ENCODE data around the gene TAS1R1.
"Not testable (repeated sequence)": the region's sequence is repeated elsewhere in the genome, so short reads cannot be mapped to it uniquely, and the experiment has no call there.

Gene TAS1R1

GRCh38 chr1:6588128-6588892 lies 33.2 kb downstream of the TAS1R1 start:
- no peak for DNase-seq (ENCODE audit: low read depth in 3 of 3, low spot score in 1 of 3)

DNA sequence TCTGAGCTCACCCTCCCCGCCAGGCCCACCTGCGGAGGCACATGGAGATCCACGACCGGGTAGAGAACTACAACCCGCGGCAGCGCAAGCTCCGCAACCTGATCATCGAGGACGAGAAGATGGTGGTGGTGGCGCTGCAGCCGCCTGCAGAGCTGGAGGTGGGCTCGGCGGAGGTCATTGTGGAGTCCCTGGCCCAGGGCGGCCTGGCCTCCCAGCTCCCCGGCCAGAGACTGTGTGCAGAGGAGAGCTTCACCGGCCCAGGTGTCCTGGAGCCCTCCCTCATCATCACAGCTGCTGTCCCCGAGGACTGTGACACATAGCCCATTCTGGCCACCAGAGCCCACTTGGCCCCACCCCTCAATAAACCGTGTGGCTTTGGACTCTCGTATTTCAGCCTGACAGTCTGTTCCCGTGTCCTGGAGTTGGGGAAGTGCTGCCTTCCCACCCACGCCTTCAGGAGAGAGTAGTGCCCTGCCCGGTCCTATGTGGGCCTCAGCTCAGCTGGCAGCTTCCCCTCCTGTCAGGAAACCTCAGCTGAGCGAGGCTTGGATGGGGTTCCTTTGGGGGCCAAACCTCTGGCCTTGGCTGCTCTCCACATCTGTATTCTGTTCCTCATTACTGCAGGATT lies 33.9 kb downstream of the TAS1R1 start:
- no peak for DNase-seq (ENCODE audit: low read depth in 3 of 3, low spot score in 1 of 3)

- DNase-seq (ENCODE audit: low read depth in 3 of 3, low spot score in 1 of 3): no peak
Observed at GRCh38 chr1:6590046-6590445, 34.9 kb downstream of the TAS1R1 start.

DNA sequence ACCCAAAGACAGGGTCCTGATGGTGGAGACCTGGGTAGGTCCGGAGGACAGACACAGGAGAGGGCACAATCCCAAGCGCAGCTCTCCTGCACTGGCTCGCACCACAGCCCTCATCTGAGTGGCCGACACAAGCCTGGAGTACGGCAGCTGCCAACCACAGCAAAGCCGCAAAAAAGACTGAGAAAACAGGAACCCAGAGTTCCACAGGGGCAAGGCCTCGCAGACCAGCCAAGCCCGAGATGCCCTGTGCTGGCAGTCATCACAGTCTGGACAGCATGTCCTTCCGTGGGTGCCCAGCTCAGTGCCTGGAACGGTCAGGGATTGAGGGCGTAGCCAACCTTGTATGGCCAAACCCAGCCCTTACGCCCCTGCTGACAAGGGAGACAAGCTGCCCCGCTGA lies 36.1 kb downstream of the TAS1R1 start:
- DNase-seq (ENCODE audit: low read depth in 3 of 3, low spot score in 1 of 3): no peak

- DNase-seq (ENCODE audit: low read depth in 3 of 3, low spot score in 1 of 3): no peak
Observed at GRCh38 chr1:6591644-6592043, 36.5 kb downstream of the TAS1R1 start.

- no peak for DNase-seq (ENCODE audit: low read depth in 3 of 3, low spot score in 1 of 3)
Observed at GRCh38 chr1:6592441-6592840, 37.3 kb downstream of the TAS1R1 start.

- no peak for DNase-seq (ENCODE audit: low read depth in 3 of 3, low spot score in 1 of 3)
Observed at GRCh38 chr1:6592865-6593593, 37.9 kb downstream of the TAS1R1 start.

GRCh38 chr1:6593810-6594209 lies 38.7 kb downstream of the TAS1R1 start:
- no peak for DNase-seq (ENCODE audit: low read depth in 3 of 3, low spot score in 1 of 3)

DNA sequence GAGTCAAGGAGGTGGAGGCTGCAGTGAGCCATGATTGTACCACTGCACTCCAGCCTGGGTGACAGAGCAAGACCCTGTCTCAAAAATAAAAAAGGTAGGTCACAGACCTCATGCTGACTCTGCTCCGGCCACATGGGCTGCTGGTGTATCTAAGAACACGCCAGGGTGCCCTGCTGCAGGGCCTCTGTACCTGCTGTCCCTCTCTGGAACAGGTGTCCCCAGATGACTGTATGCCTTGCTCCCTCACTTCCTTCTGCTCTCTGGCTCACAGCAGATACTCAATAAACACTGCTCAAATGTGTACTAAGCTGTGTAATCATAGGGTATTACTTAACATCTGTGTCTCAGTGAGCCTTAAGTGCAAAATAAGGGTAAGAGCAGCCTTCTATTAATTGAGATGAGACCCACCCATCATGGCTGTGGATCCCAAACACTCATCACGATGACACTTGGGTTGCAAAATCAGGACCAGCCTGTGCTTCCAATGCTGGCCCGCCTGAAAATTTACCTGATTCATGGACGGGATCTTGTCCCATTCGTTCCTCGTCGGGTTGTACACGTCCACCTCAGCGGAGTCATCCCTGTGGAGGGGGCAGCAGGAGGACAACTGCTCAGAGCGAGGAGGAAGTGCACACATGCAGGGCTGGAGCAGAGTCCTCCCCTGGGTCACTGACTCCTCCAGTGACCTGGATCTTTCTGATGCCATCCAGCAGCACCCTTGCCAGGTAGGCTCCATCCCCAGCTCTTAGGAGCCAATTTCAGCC lies 40.1 kb downstream of the TAS1R1 start:
- DNase-seq (ENCODE audit: low read depth in 3 of 3, low spot score in 1 of 3): no peak

DNA sequence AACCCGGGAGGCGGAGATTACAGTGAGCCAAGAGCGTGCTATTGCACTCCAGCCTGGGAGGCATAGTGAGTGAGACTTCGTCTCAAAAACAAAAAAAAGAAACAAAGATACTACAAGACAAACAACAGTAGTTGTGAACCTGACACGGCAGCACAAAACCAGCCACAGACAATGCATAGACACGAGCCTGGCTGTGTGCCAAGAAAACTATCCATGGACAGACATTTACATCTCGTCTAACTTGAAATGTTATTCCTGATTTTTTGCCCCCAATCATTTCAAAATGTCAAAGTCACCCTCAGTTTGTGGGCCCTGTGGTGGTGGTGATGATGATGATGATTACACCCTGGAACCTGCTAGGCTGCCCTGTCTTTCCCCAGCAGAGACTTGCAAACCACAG lies 41.2 kb downstream of the TAS1R1 start:
- DNase-seq (ENCODE audit: low read depth in 3 of 3, low spot score in 1 of 3): no peak

GRCh38 chr1:6596886-6597776 lies 42.0 kb downstream of the TAS1R1 start:
- no peak for DNase-seq (ENCODE audit: low read depth in 3 of 3, low spot score in 1 of 3)

- no peak for DNase-seq (ENCODE audit: low read depth in 3 of 3, low spot score in 1 of 3)
Observed at GRCh38 chr1:6597777-6598131, 42.6 kb downstream of the TAS1R1 start.

DNA sequence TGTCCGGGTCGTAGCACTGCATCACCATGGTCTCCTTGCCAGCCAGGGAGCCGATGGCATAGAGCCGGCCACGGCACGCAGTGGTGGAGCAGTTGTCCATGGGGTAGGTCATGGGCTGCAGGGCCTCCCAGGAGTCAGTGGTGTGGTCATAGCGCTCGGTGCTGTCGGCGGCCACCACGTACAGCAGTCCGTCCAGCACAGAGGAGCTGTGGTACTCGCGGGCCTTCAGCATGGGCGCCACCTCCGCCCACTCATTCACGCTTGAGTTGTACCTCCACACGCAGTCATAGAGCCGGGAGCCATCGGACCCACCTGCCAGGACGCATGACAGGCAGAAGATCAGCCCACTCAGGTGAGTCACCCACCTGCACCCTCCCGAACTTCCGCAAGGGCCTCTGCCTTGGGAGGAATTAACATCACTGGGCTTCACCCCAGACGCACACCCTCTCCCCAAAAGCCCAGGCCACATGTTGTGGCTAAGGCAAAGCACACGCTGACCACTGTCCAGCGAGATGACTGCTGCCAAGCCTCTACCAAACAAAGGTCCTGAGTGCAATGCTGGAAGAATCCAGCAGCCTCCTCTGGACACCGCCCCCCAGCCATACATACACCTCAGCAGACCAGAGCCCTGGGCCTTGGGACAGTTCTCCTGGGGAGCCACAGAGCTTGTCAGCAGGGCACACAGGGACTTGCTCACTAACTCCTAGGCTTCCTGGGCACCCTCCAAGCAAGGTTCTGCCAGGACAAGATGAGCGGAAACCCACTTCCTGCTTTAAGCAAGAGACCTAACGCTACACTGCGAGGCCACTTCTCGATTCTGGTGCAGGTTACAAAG lies 44.3 kb downstream of the TAS1R1 start:
- DNase-seq (ENCODE audit: low read depth in 3 of 3, low spot score in 1 of 3): peak in 1 of 3 donors; percentile 33

DNA sequence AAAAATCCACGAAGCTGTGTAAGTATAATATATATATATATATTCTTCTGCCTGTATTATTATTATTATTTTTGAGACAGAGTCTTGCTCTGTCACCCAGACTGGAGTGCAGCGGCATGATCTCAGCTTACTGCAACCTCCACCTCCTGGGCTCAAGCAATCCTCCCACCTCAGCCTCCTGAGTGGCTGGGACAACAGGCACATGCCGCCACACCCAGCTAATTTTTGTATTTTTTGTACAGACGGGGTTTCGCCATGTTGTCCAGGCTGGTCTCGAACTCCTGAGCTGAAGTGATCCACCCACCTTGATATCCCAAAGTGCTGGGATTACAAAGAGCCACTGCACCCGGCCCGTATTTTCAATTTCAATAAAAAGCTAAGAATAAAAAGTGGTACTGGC lies 44.9 kb downstream of the TAS1R1 start:
- not testable (repeated sequence) for DNase-seq (ENCODE audit: low read depth in 3 of 3, low spot score in 1 of 3)

- no peak for DNase-seq (ENCODE audit: low read depth in 3 of 3, low spot score in 1 of 3)
Observed at GRCh38 chr1:6600410-6601048, 45.4 kb downstream of the TAS1R1 start.

GRCh38 chr1:6601049-6601922 lies 46.2 kb downstream of the TAS1R1 start:
- peak; percentile 52 to 64 (median 57) for DNase-seq (ENCODE audit: low read depth in 3 of 3, low spot score in 1 of 3)

DNA sequence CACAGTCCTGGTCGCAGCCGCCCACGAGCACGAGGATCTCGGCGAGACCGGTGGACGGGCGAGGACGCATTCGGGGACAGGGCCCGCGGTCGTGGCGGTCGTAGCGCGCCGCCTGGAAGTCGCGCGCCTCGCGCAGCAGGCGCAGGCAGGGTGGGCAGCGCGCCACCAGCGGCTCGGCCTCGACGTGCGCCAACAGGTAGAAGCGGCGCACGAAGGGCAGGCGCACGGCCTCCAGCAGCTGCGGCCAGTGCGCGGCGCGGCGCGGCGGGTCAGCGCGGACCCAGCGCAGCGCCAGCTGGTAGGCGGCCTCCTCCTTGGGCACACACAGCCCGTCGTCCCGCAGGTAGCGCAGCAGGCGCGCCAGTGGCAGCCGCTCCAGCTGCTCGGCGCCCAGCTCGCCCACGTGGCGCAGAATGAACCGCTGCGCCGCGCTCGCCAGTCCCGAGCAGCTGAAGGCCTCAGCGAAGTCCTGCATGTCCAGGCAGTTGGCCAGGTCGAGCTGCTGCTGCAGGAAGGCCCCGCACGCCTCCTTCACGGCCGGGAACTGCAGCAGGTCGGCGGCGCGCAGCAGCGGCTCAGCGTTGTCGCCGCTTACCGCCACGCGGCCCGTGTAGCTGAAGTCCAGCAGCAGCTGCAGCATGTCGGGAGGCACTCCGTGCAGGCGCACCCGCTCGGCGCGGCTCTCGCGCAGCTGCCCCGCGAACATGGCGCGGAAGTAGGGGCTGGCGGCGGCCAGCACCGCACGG lies 47.0 kb downstream of the TAS1R1 start:
- DNase-seq (ENCODE audit: low read depth in 3 of 3, low spot score in 1 of 3): no peak
